HepG2 (cell line): ENCODE results near the gene UCK2. TPM values are rescaled to one million over a fixed set of nuclear protein-coding genes. Genes with fewer than 3 reads are reported as not detected.
A peak's percentile ranks its signal among the peaks of the same experiment; 100 is the strongest.

Experiments used
- ATAC-seq: fragments of 200-7000 bp; cut with Tn5 transposase; 3 replicates; pipeline ENCODE4 v1.9.1; 2020; ENCODE audit warnings: mild to moderate bottlenecking, moderate library complexity
- BruUV-seq: library from RNA; stranded (reverse); fragments of 400-500 nt; replicated peaks from 2 replicates; lab custom pipeline; 2021; lab: Mats Ljungman, UMichigan
- CTCF ChIA-PET: fragments of 300-600 bp; formaldehyde crosslinking; extraction: SDS; loops from one replicate; lab custom pipeline; 2021; ENCODE audit warnings: low total read pairs, inconsistent platforms, low intra/inter-chr PET ratio; lab: Yijun Ruan, JAX
- POLR2A ChIA-PET: fragments of 350-600 bp; sonication (Branson Sonifier 250); formaldehyde crosslinking; loops from one replicate; lab custom pipeline; 2020; ENCODE audit warnings: antibody characterized with exemption, inconsistent platforms; lab: Yijun Ruan, JAX
- DNase-seq: peaks from one replicate; pipeline ENCODE4 v3.0.0-alpha.2; 2015; ENCODE audit warnings: low spot score
- FAIRE-seq: peaks from 3 replicates; lab custom pipeline; 2011; peaks lifted over from hg19 to GRCh38; lab: Jason Lieb, UNC
- H2AFZ ChIP-seq: one replicate; pipeline ENCODE4 v1.6.1; 2011; ENCODE audit warnings: low read length, inconsistent platforms
- H3K27ac ChIP-seq: fragments of 300-600 bp; 3 replicates; pipeline ENCODE4 v1.8.0; 2011; ENCODE audit warnings: mixed run types, mild to moderate bottlenecking, mixed read lengths, low read length, inconsistent platforms; ENCODE audit not compliant: insufficient read depth; ENCODE audit errors: extremely low read length
- H3K27me3 ChIP-seq, 2 experiments: fragments of 200-600 bp in 1 of 2; 2 replicates in 1 of 2; 3 replicates in 1 of 2; pipeline versions ENCODE4 v1.6.0 to v1.8.0; 2011; ENCODE audit warnings: low read length in 2 of 2, mild to moderate bottlenecking in 2 of 2, moderate library complexity in 2 of 2, inconsistent platforms in 1 of 2; ENCODE audit not compliant: insufficient read depth in 2 of 2, control insufficient read depth in 1 of 2
- H3K36me3 ChIP-seq, 2 experiments: fragments of 200-600 bp in 1 of 2; replicated peaks in 1 of 2; 2 replicates in 1 of 2; 3 replicates in 1 of 2; pipeline versions ENCODE4 v1.5.1 to v1.8.0; 2011; ENCODE audit warnings: low read length in 2 of 2, inconsistent platforms in 1 of 2; ENCODE audit not compliant: insufficient read depth in 2 of 2, control insufficient read depth in 1 of 2
- H3K4me1 ChIP-seq: 2 replicates; pipeline ENCODE4 v1.5.1; 2012; ENCODE audit warnings: low read length, inconsistent platforms; ENCODE audit not compliant: insufficient read depth
- H3K4me2 ChIP-seq: 2 replicates; pipeline ENCODE4 v1.6.0; 2011; ENCODE audit warnings: low read depth, low read length, inconsistent platforms
- H3K4me3 ChIP-seq, 3 experiments: fragments of 200-600 bp in 1 of 3; sonication (generic), shearing (Covaris generic) in 1 of 3; replicated peaks in 1 of 3; 2 replicates each; pipeline ENCODE4 v1.5.1; 2011 to 2016; ENCODE audit warnings: low read length in 3 of 3, inconsistent platforms in 2 of 3, low read depth in 2 of 3, mild to moderate bottlenecking in 2 of 3, control low read depth in 1 of 3, mixed read lengths in 1 of 3; ENCODE audit not compliant: insufficient read depth in 1 of 3
- H3K79me2 ChIP-seq: one replicate; pipeline ENCODE4 v1.6.1; 2011; ENCODE audit warnings: low read length, inconsistent platforms; ENCODE audit not compliant: insufficient read depth
- H3K9ac ChIP-seq: 2 replicates; pipeline ENCODE4 v1.6.0; 2011; ENCODE audit warnings: mild to moderate bottlenecking, low read depth, low read length, inconsistent platforms; ENCODE audit not compliant: insufficient read depth
- H3K9me3 ChIP-seq: 2 replicates; pipeline ENCODE4 v1.5.1; 2012; ENCODE audit warnings: mild to moderate bottlenecking, low read length
- H4K20me1 ChIP-seq: 2 replicates; pipeline ENCODE4 v1.6.0; 2011; ENCODE audit warnings: inconsistent platforms, mild to moderate bottlenecking, low read length, moderate library complexity; ENCODE audit not compliant: insufficient read depth
- FLYWCH1 ChIP-seq: sonication (generic); formaldehyde crosslinking; IDR thresholded peaks from 2 replicates; pipeline ENCODE4 v1.8.1; 2023; ENCODE audit warnings: mild to moderate bottlenecking, missing genetic modification reagents
- GZF1 ChIP-seq: sonication (generic); formaldehyde crosslinking; IDR thresholded peaks from 2 replicates; pipeline ENCODE4 v1.5.1; 2020; ENCODE audit warnings: mild to moderate bottlenecking, missing genetic modification reagents
- HCFC1 ChIP-seq: fragments of 150-350 bp; IDR thresholded peaks from 2 replicates; pipeline ENCODE4 v1.6.1; 2014; ENCODE audit warnings: low read depth, low read length
- IRX3 ChIP-seq: sonication (generic); formaldehyde crosslinking; IDR thresholded peaks from 2 replicates; pipeline ENCODE4 v1.8.1; 2023; ENCODE audit warnings: mild to moderate bottlenecking, low read depth, missing genetic modification reagents, borderline replicate concordance
- RFX5 ChIP-seq: IDR thresholded peaks from 2 replicates; pipeline ENCODE4 v1.6.1; 2011; ENCODE audit warnings: low read depth, low read length, improper control_type of control experiment
- RXRA ChIP-seq: sonication (generic); formaldehyde crosslinking; IDR thresholded peaks from 2 replicates; pipeline ENCODE4 v1.5.1; 2020; ENCODE audit warnings: missing genetic modification reagents
- SMC3 ChIP-seq: IDR thresholded peaks from 2 replicates; pipeline ENCODE4 v1.6.1; 2011; ENCODE audit warnings: low read length, improper control_type of control experiment
- STAT5B ChIP-seq: sonication (generic); formaldehyde crosslinking; IDR thresholded peaks from 2 replicates; pipeline ENCODE4 v1.4.0; 2020; ENCODE audit warnings: missing genetic modification reagents
- ZMYM2 ChIP-seq: sonication (generic); formaldehyde crosslinking; IDR thresholded peaks from 2 replicates; pipeline ENCODE4 v1.8.0; 2022; ENCODE audit warnings: mild to moderate bottlenecking, missing genetic modification reagents
- ZNF12 ChIP-seq: sonication (generic); formaldehyde crosslinking; IDR thresholded peaks from 2 replicates; pipeline ENCODE4 v1.5.0; 2020; ENCODE audit warnings: missing genetic modification reagents
- ZNF556 ChIP-seq: sonication (generic); formaldehyde crosslinking; IDR thresholded peaks from 2 replicates; pipeline ENCODE4 v1.4.0; 2020; ENCODE audit warnings: mild to moderate bottlenecking, missing genetic modification reagents, borderline replicate concordance
- WGBS: methylation state at CpG from one replicate; pipeline ENCODE4 v1.1.6; 2017; ENCODE audit warnings: low lambda C conversion rate; 5-methylcytosine and 5-hydroxymethylcytosine counted together
- in situ Hi-C: cut with HindIII; loops from 2 replicates; pipeline ENCODE4 v1.10.0; 2017; ENCODE audit warnings: low pct_unique_long_range_greater_than_20kb; ENCODE audit not compliant: extremely low pct_ligation_motif_present
- intact Hi-C: fragments of 100-400 bp; cut with micrococcal nuclease; formaldehyde crosslinking; loops from one replicate; pipeline ENCODE4 v1.10.0; 2022; ENCODE audit not compliant: unreplicated experiment
- polyA plus RNA-seq, 8 experiments: library from polyadenylated mRNA; depleted of rRNA in 3 of 8; stranded (reverse) in 7 of 8; unstranded in 1 of 8; fragments of >200 nt; fragmentation: Illumina TruSeq in 4 of 8; extraction: Trizol in 4 of 8; gene quantifications; 2 replicates each; pipeline versions ENCODE4 v1.2.1 to v1.2.3, GENCODE V29; 2011 to 2016; ENCODE audit warnings: low read depth in 4 of 8, missing spikeins in 1 of 8, mixed read lengths in 1 of 8; ENCODE audit not compliant: insufficient read depth in 1 of 8
- total RNA-seq, 5 experiments: library from RNA; depleted of rRNA; stranded (reverse); fragments of >200 nt; fragmentation: Illumina TruSeq; extraction: Trizol; gene quantifications; 2 replicates each; pipeline ENCODE4 v1.2.3, GENCODE V29; 2016; ENCODE audit warnings: low read depth in 1 of 5
- TF ChIP-seq, protein P1 (sequence below): sonication (generic); formaldehyde crosslinking; IDR thresholded peaks from 2 replicates; pipeline ENCODE4 v1.4.0; 2020; ENCODE audit warnings: mild to moderate bottlenecking, missing genetic modification reagents
- TF ChIP-seq, protein P2 (sequence below): IDR thresholded peaks from 2 replicates; pipeline ENCODE4 v1.6.1; 2012; ENCODE audit warnings: low read depth, low read length, improper control_type of control experiment
- TF ChIP-seq, protein P3 (sequence below): sonication (generic); formaldehyde crosslinking; IDR thresholded peaks from 2 replicates; pipeline ENCODE4 v1.8.0; 2023; ENCODE audit warnings: mild to moderate bottlenecking, missing genetic modification reagents

Gene UCK2
- total and polyA plus RNA-seq, 2 of the 13 experiments (the other 11 are each of a cell fraction or from before 2014, with no cell fraction given): 64.3 to 78.0 TPM

DNA sequence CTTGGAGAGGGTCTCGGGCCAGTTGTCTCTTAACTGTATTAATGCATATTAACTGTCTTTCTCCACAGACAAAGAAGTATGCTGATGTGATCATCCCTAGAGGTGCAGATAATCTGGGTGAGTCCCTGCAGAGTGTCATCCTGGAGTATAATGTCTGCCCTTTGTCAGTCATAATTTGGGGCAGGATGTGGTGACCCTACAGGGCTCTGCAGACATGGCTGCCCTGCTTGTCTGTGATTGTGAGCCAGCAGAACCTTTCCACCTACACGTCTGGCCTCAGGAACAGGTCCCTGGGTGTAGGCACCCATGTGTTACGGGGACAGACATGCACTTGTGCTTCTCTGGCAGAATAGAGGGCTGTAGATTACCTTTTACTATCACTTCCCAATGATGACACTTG is 78.4 kb downstream of the UCK2 start:
- H4K20me1 ChIP-seq: no peaks in the 10 kb centered on the region
- intact Hi-C loops: no loop called here
- TF ChIP-seq GZF1 (CRISPR knock-in tag) (no peak), RFX5 (no peak)
- TF ChIP-seq, protein P1, sequence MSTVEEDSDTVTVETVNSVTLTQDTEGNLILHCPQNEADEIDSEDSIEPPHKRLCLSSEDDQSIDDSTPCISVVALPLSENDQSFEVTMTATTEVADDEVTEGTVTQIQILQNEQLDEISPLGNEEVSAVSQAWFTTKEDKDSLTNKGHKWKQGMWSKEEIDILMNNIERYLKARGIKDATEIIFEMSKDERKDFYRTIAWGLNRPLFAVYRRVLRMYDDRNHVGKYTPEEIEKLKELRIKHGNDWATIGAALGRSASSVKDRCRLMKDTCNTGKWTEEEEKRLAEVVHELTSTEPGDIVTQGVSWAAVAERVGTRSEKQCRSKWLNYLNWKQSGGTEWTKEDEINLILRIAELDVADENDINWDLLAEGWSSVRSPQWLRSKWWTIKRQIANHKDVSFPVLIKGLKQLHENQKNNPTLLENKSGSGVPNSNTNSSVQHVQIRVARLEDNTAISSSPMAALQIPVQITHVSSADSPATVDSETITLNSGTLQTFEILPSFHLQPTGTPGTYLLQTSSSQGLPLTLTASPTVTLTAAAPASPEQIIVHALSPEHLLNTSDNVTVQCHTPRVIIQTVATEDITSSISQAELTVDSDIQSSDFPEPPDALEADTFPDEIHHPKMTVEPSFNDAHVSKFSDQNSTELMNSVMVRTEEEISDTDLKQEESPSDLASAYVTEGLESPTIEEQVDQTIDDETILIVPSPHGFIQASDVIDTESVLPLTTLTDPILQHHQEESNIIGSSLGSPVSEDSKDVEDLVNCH (CRISPR knock-in tag): no peak
- no peak overlapping the region for H3K4me2 ChIP-seq
- no TSS peak for BruUV-seq
- CTCF ChIA-PET: no interaction called here
- 87% methylated on average over 2 of the region's 3 CpGs for whole genome bisulfite sequencing
- POLR2A ChIA-PET: no interaction called here
- DNase-seq (no peak), FAIRE-seq (no peak), ATAC-seq (no peak)
- H3K4me1 ChIP-seq: peaks cover 82% of the 10 kb centered on the region
- no peaks in the 10 kb centered on the region for H3K27me3 ChIP-seq
- peaks cover 19 to 61% of the 10 kb centered on the region in 2 experiments for H3K36me3 ChIP-seq
- H3K4me3 ChIP-seq: no peak overlapping the region
- in situ Hi-C loops: loop anchor here (5.0 to 25.0 kb wide), 2 partner anchors 79 to 494 kb away; partner anchors contain the start of gene UCK2
- H3K9ac ChIP-seq: no peak overlapping the region
- H3K79me2 ChIP-seq: peaks cover 3% of the 10 kb centered on the region
- no peak overlapping the region for H2AFZ ChIP-seq
- H3K9me3 ChIP-seq: no peaks in the 10 kb centered on the region
- H3K27ac ChIP-seq: peak overlapping the region; percentile 84

DNA sequence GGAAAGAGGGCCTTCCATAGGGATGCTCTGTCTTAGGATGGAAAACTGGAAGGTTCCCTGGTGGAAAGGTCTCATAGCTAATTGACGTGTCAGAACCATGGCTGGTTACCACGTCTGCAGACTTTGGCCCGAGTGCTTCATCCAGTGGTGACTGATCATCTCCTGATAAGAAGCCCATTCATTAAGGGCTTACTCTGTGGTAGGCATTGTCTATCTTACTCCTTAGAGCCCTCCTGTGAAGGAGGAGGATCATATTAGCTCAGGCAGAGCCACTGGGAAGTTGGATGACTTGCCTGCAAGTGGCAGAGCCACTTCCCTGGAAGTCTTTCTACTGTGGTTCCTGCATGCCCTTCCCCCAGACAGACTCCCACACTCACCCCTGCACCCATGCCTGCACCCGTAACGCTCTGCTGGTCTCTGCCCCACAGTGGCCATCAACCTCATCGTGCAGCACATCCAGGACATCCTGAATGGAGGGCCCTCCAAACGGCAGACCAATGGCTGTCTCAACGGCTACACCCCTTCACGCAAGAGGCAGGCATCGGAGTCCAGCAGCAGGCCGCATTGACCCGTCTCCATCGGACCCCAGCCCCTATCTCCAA is 79.9 kb downstream of the UCK2 start:
- no peak for ATAC-seq
- Histone ChIP-seq H4K20me1 (no peaks in the 10 kb centered on the region), H3K4me2 (no peak overlapping the region), H3K36me3 (peaks cover 19 to 53% of the 10 kb centered on the region in 2 experiments), H3K9ac (no peak overlapping the region), H3K79me2 (no peaks in the 10 kb centered on the region), H3K4me1 (peaks cover 83% of the 10 kb centered on the region), H2AFZ (no peak overlapping the region), H3K27ac (no peak overlapping the region), H3K4me3 (no peak overlapping the region), H3K9me3 (no peaks in the 10 kb centered on the region), H3K27me3 (no peaks in the 10 kb centered on the region)
- WGBS: 79% methylated on average over 13 of the region's 13 CpGs
- CTCF ChIA-PET: no interaction called here
- FAIRE-seq: no peak
- BruUV-seq: no TSS peak
- in situ Hi-C loops: loop anchor here (5.0 to 25.0 kb wide), 2 partner anchors 80 to 495 kb away; partner anchors contain the start of gene UCK2
- POLR2A ChIA-PET: no interaction called here
- DNase-seq: no peak
- intact Hi-C loops: no loop called here
- TF ChIP-seq ZNF556: no peak
- TF ChIP-seq FLYWCH1 (CRISPR knock-in tag): no peak
- no peak for TF ChIP-seq IRX3 (CRISPR knock-in tag)
- no peak for TF ChIP-seq SMC3
- TF ChIP-seq RXRA (CRISPR knock-in tag): no peak
- TF ChIP-seq ZMYM2: no peak
- TF ChIP-seq, protein P2, sequence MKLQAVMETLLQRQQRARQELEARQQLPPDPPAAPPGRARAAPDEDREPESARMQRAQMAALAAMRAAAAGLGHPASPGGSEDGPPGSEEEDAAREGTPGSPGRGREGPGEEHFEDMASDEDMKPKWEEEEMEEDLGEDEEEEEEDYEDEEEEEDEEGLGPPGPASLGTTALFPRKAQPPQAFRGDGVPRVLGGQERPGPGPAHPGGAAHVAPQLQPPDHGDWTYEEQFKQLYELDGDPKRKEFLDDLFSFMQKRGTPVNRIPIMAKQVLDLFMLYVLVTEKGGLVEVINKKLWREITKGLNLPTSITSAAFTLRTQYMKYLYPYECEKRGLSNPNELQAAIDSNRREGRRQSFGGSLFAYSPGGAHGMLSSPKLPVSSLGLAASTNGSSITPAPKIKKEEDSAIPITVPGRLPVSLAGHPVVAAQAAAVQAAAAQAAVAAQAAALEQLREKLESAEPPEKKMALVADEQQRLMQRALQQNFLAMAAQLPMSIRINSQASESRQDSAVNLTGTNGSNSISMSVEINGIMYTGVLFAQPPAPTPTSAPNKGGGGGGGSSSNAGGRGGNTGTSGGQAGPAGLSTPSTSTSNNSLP: no peak
- TF ChIP-seq STAT5B (CRISPR knock-in tag): no peak
- no peak for TF ChIP-seq HCFC1
- no peak for TF ChIP-seq ZNF12 (CRISPR knock-in tag)
- TF ChIP-seq, protein P3, sequence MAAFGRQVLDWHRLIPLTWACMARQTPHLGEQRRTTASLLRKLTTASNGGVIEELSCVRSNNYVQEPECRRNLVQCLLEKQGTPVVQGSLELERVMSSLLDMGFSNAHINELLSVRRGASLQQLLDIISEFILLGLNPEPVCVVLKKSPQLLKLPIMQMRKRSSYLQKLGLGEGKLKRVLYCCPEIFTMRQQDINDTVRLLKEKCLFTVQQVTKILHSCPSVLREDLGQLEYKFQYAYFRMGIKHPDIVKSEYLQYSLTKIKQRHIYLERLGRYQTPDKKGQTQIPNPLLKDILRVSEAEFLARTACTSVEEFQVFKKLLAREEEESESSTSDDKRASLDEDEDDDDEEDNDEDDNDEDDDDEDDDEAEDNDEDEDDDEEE (CRISPR knock-in tag): no peak
